Left ventricle myocardium inferior (tissue), 1 donor: ENCODE data around the gene SCLT1. TPM values are rescaled to one million over a fixed set of nuclear protein-coding genes. Genes with fewer than 3 reads are reported as not detected.

Source experiments
- DNase-seq: peaks from one replicate; pipeline ENCODE4 v3.0.0-alpha.2; 2020
- H3K27ac ChIP-seq: fragments of 200-600 bp; replicated peaks from 2 replicates; pipeline ENCODE4 v1.8.0; 2021
- H3K27me3 ChIP-seq: fragments of 200-600 bp; 2 replicates; pipeline ENCODE4 v1.8.0; 2021; ENCODE audit warnings: low read depth
- H3K36me3 ChIP-seq: fragments of 200-600 bp; 2 replicates; pipeline ENCODE4 v1.8.0; 2021
- H3K4me1 ChIP-seq: fragments of 200-600 bp; 2 replicates; pipeline ENCODE4 v1.8.0; 2021
- H3K4me3 ChIP-seq: fragments of 200-600 bp; 2 replicates; pipeline ENCODE4 v1.8.0; 2021; ENCODE audit warnings: mild to moderate bottlenecking, moderate library complexity
- H3K9me3 ChIP-seq: fragments of 200-600 bp; replicated peaks from 2 replicates; pipeline ENCODE4 v1.8.0; 2021
- CTCF ChIP-seq: fragments of 200-600 bp; IDR thresholded peaks from 2 replicates; pipeline ENCODE4 v1.8.0; 2021; ENCODE audit warnings: antibody characterized with exemption, mild to moderate bottlenecking, borderline replicate concordance
- intact Hi-C: fragments of 100-400 bp; cut with micrococcal nuclease; formaldehyde crosslinking; loops from one replicate; pipeline ENCODE4 v1.11.0; 2022
- total RNA-seq: library from RNA; stranded (reverse); fragmentation: NEBNext Ultra II Directional; extraction: Animal tissue kit (Norgen Biotek cat#: 25700); gene quantifications from one replicate; pipeline ENCODE4 v1.2.1, GENCODE V29; 2021
- donor health status: DM: no; HTN: yes; CAD: no; lungs with severe emphysema.

Gene SCLT1
- total RNA-seq, 1 donor from 2014 or later: 10.3 TPM

GRCh38 chr4:129110931-129111330, 17.6 kb upstream of the SCLT1 start:
- intact Hi-C loops: no loop called here
- H3K4me1 ChIP-seq: peaks cover 15% of the 10 kb centered on the region
- DNase-seq: no peak
- H3K36me3 ChIP-seq: peaks cover 3% of the 10 kb centered on the region
- no peak for TF ChIP-seq CTCF
- H3K4me3 ChIP-seq: no peak overlapping the region
- no peaks in the 10 kb centered on the region for H3K27me3 ChIP-seq
- no peak overlapping the region for H3K27ac ChIP-seq
- H3K9me3 ChIP-seq: no peaks in the 10 kb centered on the region

GRCh38 chr4:129109965-129110824, 16.9 kb upstream of the SCLT1 start:
- no peak overlapping the region for H3K4me3 ChIP-seq
- TF ChIP-seq CTCF: no peak
- no peak overlapping the region for H3K27ac ChIP-seq
- H3K27me3 ChIP-seq: no peaks in the 10 kb centered on the region
- no peak for DNase-seq
- H3K4me1 ChIP-seq: peaks cover 15% of the 10 kb centered on the region
- peaks cover 3% of the 10 kb centered on the region for H3K36me3 ChIP-seq
- intact Hi-C loops: no loop called here
- H3K9me3 ChIP-seq: no peaks in the 10 kb centered on the region

- TF ChIP-seq CTCF: no peak
- H3K9me3 ChIP-seq: no peaks in the 10 kb centered on the region
- no peak for DNase-seq
- H3K27ac ChIP-seq: no peak overlapping the region
- no peak overlapping the region for H3K4me3 ChIP-seq
- H3K36me3 ChIP-seq: no peaks in the 10 kb centered on the region
- peaks cover 23% of the 10 kb centered on the region for H3K4me1 ChIP-seq
- intact Hi-C loops: no loop called here
- H3K27me3 ChIP-seq: no peaks in the 10 kb centered on the region
Observed at GRCh38 chr4:129098531-129099001, 5.2 kb upstream of the SCLT1 start.

GRCh38 chr4:129095811-129096454, 2.6 kb upstream of the SCLT1 start, which contains the start of gene C4orf33:
Gene C4orf33, plus strand, starts transcription at chr4:129096152. Its CDS starts 6,459 bp downstream, at chr4:129102611.
- Histone ChIP-seq H3K9me3 (no peaks in the 10 kb centered on the region), H3K4me3 (peak within 1 kb of the TSS; percentile 72), H3K4me1 (peaks cover 47% of the 10 kb centered on the region), H3K36me3 (no peaks in the 10 kb centered on the region), H3K27ac (peak within 1 kb of the TSS; percentile 91), H3K27me3 (no peaks in the 10 kb centered on the region)
- no peak for TF ChIP-seq CTCF
- peak; percentile 65 for DNase-seq
- intact Hi-C loops: no loop called here

GRCh38 chr4:129094347-129094746, 1.0 kb upstream of the SCLT1 start:
- no peak for TF ChIP-seq CTCF
- peak overlapping the region; percentile 86 for H3K4me3 ChIP-seq
- DNase-seq: no peak
- H3K9me3 ChIP-seq: no peaks in the 10 kb centered on the region
- peaks cover 51% of the 10 kb centered on the region for H3K4me1 ChIP-seq
- H3K27me3 ChIP-seq: no peaks in the 10 kb centered on the region
- no peaks in the 10 kb centered on the region for H3K36me3 ChIP-seq
- intact Hi-C loops: no loop called here
- H3K27ac ChIP-seq: peak overlapping the region; percentile 97
